Gastrocnemius medialis (tissue), 4 donors: ENCODE results near the gene ARRDC1. TPM values are rescaled to one million over a fixed set of nuclear protein-coding genes. Genes with fewer than 3 reads are reported as not detected.

Source experiments
- ATAC-seq, 2 donors: fragments of 150-250 bp; one replicate each; pipeline ENCODE4 v1.9.1; 2016
- DNase-seq, 2 donors: peaks; one replicate each; pipeline ENCODE4 v3.0.0-alpha.2; 2019
- H3K27ac ChIP-seq, 4 donors: fragments of 200-600 bp; sonication (generic); 1 replicate in 1 of 4; 2 replicates in 3 of 4; pipeline ENCODE4 v1.5.1; 2016 to 2018; ENCODE audit warnings: mild to moderate bottlenecking in 2 of 4, moderate library complexity in 1 of 4
- H3K27me3 ChIP-seq, 3 donors: fragments of 200-600 bp; sonication (generic) in 2 of 3; 1 replicate in 1 of 3; 2 replicates in 2 of 3; pipeline versions ENCODE4 v1.5.1 to v1.6.0; 2016 to 2019; ENCODE audit warnings: mild to moderate bottlenecking in 1 of 3, moderate library complexity in 1 of 3
- H3K36me3 ChIP-seq, 2 donors: fragments of 200-600 bp; sonication (generic) in 1 of 2; one replicate each; pipeline ENCODE4 v1.5.1; 2017 to 2018
- H3K4me1 ChIP-seq, 2 donors: fragments of 200-600 bp; sonication (generic) in 1 of 2; one replicate each; pipeline ENCODE4 v1.5.1; 2016 to 2017; ENCODE audit warnings: mild to moderate bottlenecking in 2 of 2
- H3K4me3 ChIP-seq, 4 donors: fragments of 200-600 bp; sonication (generic) in 3 of 4; 1 replicate in 1 of 4; 2 replicates in 3 of 4; pipeline ENCODE4 v1.5.1; 2016 to 2019; ENCODE audit warnings: mild to moderate bottlenecking in 2 of 4
- H3K9me3 ChIP-seq, 3 donors: fragments of 200-600 bp; sonication (generic) in 2 of 3; 1 replicate in 1 of 3; 2 replicates in 2 of 3; pipeline ENCODE4 v1.5.1; 2016 to 2019
- CTCF ChIP-seq, 5 experiments: fragments of 450-650 bp in 3 of 5; fragments of 200-600 bp in 2 of 5; sonication (generic) in 2 of 5; IDR thresholded peaks in 4 of 5; conservative IDR thresholded peaks in 1 of 5; 1 replicate in 4 of 5; 2 replicates in 1 of 5; pipeline ENCODE4 v1.5.1; 2016 to 2019; ENCODE audit warnings: antibody characterized with exemption in 5 of 5, mild to moderate bottlenecking in 3 of 5, moderate library complexity in 3 of 5
- POLR2A ChIP-seq, 2 donors: fragments of 450-650 bp; IDR thresholded peaks; one replicate each; pipeline ENCODE4 v1.6.1; 2017; ENCODE audit warnings: antibody characterized with exemption in 2 of 2, mild to moderate bottlenecking in 2 of 2, moderate library complexity in 2 of 2
- in situ Hi-C, 4 donors: fragments of 200-750 bp; cut with MboI; loops; one replicate each; pipeline versions ENCODE4 v1.15.0 to v1.8.0; 2017; ENCODE audit warnings: low sequenced_read_pairs in 4 of 4
- intact Hi-C: fragments of 100-400 bp; cut with DNase I; formaldehyde crosslinking; loops from one replicate; pipeline ENCODE4 v1.15.1; 2023; ENCODE audit warnings: low total_unique reads
- total RNA-seq, 4 donors: library from RNA; depleted of rRNA; stranded (reverse); fragments of >200 nt; gene quantifications; one replicate each; pipeline versions ENCODE4 v1.1.0 to v1.2.3, GENCODE V29; 2016

The ARRDC1 gene
- total RNA-seq, 4 donors from 2014 or later: 20.5 to 23.7 (median 23.3) TPM

GRCh38 chr9:137663584-137663983, 58.1 kb downstream of the ARRDC1 start:
- ATAC-seq (no peak), DNase-seq (no peak)
- intact Hi-C loops (no loop called here), in situ Hi-C loops (no loop called here)
- Histone ChIP-seq H3K9me3 (no peaks in the 10 kb centered on the region), H3K27ac (no peak overlapping the region), H3K27me3 (no peaks in the 10 kb centered on the region), H3K4me1 (peaks cover 13% of the 10 kb centered on the region in 2 donors), H3K4me3 (no peak overlapping the region), H3K36me3 (no peaks in the 10 kb centered on the region)
- TF ChIP-seq POLR2A (IDR thresholded peaks at IDR 0.05) (no peak), CTCF (IDR thresholded peaks at IDR 0.05 in 4 of 5, conservative IDR thresholded peaks at IDR 0.05 in 1 of 5) (no peak)

- ATAC-seq (no peak), DNase-seq (no peak)
- Histone ChIP-seq H3K27me3 (no peaks in the 10 kb centered on the region), H3K9me3 (no peaks in the 10 kb centered on the region), H3K27ac (no peak overlapping the region), H3K4me3 (no peak overlapping the region), H3K4me1 (peaks cover 13 to 14% of the 10 kb centered on the region in 2 donors), H3K36me3 (no peaks in the 10 kb centered on the region)
- intact Hi-C loops: no loop called here
- in situ Hi-C loops: no loop called here
- no peak for TF ChIP-seq POLR2A (IDR thresholded peaks at IDR 0.05)
- no peak for TF ChIP-seq CTCF (IDR thresholded peaks at IDR 0.05 in 4 of 5, conservative IDR thresholded peaks at IDR 0.05 in 1 of 5)
These were observed 59.2 kb downstream of the ARRDC1 start for GRCh38 chr9:137664676-137665075.

Other genes starting within 250 kb of the ARRDC1 start
- 10 to 100 TPM in 1 of 4 donors, 1 to 10 TPM in 3; 4.8 to 12.5 (median 6.4) TPM for gene EXD3, start 182.5 kb upstream of the ARRDC1 start, total RNA-seq
- gene NOXA1, start 182.3 kb upstream of the ARRDC1 start, total RNA-seq: 1 to 10 TPM in 3 of 4 donors, under 1 TPM in 1; 0.41 to 2.5 (median 1.8) TPM
- under 1 TPM in 1 of 4 donors, not detected in 3; 0.23 TPM for gene ENTPD8, start 164.3 kb upstream of the ARRDC1 start, total RNA-seq
- 1 to 10 TPM; 4.4 to 8.4 (median 7.1) TPM for gene NSMF, start 146.4 kb upstream of the ARRDC1 start, total RNA-seq
- 10 to 100 TPM in 1 of 4 donors, 1 to 10 TPM in 3; 4.5 to 10.5 (median 9.4) TPM for gene PNPLA7, start 55.3 kb upstream of the ARRDC1 start, total RNA-seq
- gene MRPL41, start 53.8 kb upstream of the ARRDC1 start, total RNA-seq: 100 to 1,000 TPM; 107 to 137 (median 126) TPM
- gene DPH7, start 26.8 kb upstream of the ARRDC1 start, total RNA-seq: 10 to 100 TPM in 3 of 4 donors, 1 to 10 TPM in 1; 10.0 to 25.2 (median 13.6) TPM
- gene ZMYND19, start 15.2 kb upstream of the ARRDC1 start, total RNA-seq: 10 to 100 TPM in 2 of 4 donors, 1 to 10 TPM in 2; 5.8 to 15.2 (median 11.8) TPM
- gene EHMT1, start 13.3 kb downstream of the ARRDC1 start, total RNA-seq: 10 to 100 TPM; 38.6 to 77.8 (median 54.3) TPM